ENCODE data around the gene PVALB. TPM values are rescaled to one million over a fixed set of nuclear protein-coding genes. Genes with fewer than 3 reads are reported as not detected.

The PVALB gene
- total and polyA plus RNA-seq, 3 donors from 2014 or later = 2.3 to 3.0 TPM; not detected in 1

DNA sequence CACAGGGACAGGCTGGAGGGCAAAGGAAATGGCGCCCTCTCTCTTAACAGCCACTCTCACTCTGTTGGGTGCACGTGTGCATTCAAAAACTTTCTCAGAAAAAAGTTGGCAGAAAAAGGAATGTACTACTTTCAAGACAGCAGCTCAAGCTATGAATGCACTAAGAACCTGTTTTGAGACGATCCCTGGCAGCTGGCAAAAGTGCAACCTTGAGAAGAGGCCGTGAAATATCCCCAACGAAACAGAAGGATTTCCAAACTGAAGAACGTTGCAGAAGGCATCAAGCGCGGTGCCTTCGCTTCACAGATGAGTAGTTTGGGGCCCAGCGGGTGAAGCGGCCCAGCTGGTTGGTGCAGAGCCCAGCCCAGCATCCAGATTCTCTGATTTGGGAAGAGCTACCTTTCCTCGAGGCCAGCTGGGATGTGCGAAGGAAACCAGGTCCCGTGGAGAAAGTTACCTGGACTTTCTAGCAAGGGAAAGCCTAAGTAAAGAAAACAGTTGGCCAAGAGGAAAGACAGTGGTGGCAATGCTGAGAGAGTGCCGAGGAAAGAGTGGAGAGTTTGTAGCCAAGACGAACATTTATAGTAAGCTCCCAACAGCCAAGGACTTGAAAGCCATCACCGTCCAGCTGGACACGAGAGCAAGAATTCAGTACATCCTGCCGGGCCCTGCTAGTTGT is 57.2 kb downstream of the PVALB start:
- TF ChIP-seq, protein P1, sequence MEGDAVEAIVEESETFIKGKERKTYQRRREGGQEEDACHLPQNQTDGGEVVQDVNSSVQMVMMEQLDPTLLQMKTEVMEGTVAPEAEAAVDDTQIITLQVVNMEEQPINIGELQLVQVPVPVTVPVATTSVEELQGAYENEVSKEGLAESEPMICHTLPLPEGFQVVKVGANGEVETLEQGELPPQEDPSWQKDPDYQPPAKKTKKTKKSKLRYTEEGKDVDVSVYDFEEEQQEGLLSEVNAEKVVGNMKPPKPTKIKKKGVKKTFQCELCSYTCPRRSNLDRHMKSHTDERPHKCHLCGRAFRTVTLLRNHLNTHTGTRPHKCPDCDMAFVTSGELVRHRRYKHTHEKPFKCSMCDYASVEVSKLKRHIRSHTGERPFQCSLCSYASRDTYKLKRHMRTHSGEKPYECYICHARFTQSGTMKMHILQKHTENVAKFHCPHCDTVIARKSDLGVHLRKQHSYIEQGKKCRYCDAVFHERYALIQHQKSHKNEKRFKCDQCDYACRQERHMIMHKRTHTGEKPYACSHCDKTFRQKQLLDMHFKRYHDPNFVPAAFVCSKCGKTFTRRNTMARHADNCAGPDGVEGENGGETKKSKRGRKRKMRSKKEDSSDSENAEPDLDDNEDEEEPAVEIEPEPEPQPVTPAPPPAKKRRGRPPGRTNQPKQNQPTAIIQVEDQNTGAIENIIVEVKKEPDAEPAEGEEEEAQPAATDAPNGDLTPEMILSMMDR (IDR thresholded peaks at IDR 0.05) = no peak
- TF ChIP-seq POLR2A (IDR thresholded peaks at IDR 0.05) = no peak
- Histone ChIP-seq H3K36me3 (ENCODE audit: low read depth, missing control alignments) (no peaks in the 10 kb centered on the region), H3K27me3 (no peaks in the 10 kb centered on the region), H3K4me1 (peaks cover 4% of the 10 kb centered on the region), H3K27ac (no peak overlapping the region), H3K4me3 (no peak overlapping the region), H3K9me3 (no peaks in the 10 kb centered on the region)
- WGBS, 2 donors = 78 to 86% methylated on average over 19 of the region's 19 CpGs
- DNase-seq = no peak
- intact Hi-C loops (cut with DNase I; ENCODE audit: low total_unique reads) = no loop called here

DNA sequence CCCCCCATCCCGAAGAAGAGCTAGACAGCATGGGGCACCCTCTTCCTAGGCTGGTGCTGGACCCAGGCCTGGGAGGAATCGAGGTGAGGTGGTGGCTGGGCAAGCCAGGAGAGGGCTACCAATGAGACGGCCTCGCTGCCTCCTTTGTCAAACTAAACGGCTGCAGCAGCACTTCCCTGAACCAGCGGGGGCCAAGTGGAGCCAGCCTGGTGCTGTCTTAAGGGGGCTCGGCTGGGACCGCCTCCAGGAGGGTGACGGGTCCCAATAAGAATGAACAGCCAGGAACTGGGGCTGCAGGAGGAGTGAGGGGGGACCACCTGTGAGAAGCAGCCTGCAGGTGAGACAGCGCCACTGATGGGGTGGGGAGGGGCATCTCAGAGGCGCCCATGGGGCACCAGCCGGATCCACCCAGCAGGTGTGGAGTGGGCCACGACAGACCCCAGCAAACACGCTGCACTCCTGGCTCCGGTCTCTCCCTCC is 58.0 kb downstream of the PVALB start:
- Histone ChIP-seq H3K4me1 (peaks cover 4% of the 10 kb centered on the region), H3K9me3 (no peaks in the 10 kb centered on the region), H3K27me3 (no peaks in the 10 kb centered on the region), H3K36me3 (ENCODE audit: low read depth, missing control alignments) (no peaks in the 10 kb centered on the region), H3K27ac (no peak overlapping the region), H3K4me3 (no peak overlapping the region)
- WGBS, 2 donors = 91 to 93% methylated on average over 9 to 15 of the region's 15 CpGs
- no peak for DNase-seq
- intact Hi-C loops (cut with DNase I; ENCODE audit: low total_unique reads) = no loop called here
- TF ChIP-seq, protein P1 (IDR thresholded peaks at IDR 0.05) = no peak

DNA sequence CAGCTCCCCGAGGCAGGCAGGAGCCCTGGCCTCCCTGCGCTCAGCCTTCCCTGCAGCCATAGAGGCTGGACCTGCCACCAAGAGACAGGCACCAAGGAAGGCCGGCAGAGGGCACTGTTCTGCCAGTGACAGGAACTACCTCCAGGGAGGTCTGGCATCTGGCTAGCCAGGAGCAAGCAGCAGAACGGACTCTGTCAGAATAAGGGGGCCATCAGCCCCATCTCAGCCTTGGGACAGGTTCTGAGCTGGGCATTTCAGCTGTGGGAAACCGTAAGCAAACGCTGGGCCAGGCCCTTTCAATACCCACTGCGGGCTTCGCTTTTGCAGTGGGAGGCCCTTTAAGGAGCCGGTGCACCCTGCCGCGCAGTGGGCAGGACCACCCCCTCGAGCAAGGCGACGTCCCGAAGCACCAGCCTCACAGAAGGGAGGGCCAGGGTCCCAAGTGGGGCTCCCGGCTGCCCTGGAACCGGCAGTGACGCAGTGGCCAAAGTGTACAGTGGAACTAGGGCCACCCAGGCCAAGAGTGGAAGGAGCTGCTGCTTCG is 59.1 kb downstream of the PVALB start:
- no peaks in the 10 kb centered on the region for H3K36me3 ChIP-seq (ENCODE audit: low read depth, missing control alignments)
- peak; percentile 83 for DNase-seq
- no peaks in the 10 kb centered on the region for H3K27me3 ChIP-seq
- no peak for TF ChIP-seq POLR2A (IDR thresholded peaks at IDR 0.05)
- TF ChIP-seq, protein P1 (IDR thresholded peaks at IDR 0.05) = peak; percentile 13 to 62 (median 57)
- H3K4me3 ChIP-seq = no peak overlapping the region
- no peak overlapping the region for H3K27ac ChIP-seq
- WGBS, 2 donors = 77 to 86% methylated on average over 9 to 19 of the region's 19 CpGs
- intact Hi-C loops (cut with DNase I; ENCODE audit: low total_unique reads) = no loop called here
- H3K9me3 ChIP-seq = no peaks in the 10 kb centered on the region
- peaks cover 4% of the 10 kb centered on the region for H3K4me1 ChIP-seq

DNA sequence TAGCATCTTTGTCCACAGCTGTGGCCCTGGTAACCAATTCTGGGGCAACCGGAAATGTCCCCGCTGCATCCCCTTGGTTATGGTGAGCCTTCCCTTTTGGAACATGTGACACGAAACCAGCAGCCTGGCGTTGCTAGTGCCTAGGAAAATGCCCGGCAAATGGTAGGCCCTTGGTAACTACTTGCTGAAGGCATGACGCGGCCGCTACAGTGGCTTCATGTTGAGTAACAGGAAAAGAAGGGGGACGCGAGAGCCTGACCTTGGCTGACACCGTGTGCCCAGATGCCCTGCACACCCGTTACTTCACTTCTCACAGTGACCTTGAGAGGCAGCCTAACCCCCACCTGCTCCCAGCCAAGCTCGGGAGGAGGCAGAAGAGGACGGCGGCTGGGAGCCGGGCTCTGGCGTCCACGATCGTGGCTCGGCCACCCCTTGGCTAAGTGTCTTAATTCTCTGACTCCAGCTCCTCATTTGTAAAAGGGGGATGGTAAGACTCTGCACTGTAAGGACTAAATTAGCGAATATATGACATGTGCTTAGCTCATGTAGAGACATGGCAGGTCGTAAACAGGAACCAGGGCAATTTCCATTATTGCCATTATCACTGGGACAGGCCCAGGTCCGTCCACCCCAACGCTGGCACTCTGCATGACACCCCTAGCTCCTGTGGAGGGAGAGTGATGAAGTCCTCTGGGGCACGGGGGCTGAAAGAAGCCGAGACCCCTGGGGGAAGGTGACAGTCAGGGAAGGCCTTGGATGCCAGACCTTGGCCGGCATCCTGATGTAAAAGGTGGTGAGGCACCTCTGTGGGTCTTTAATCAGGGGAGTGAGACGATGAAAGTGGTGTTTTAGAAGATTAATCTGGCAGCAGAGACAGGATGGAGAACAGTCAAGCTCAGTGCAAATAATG is 59.8 kb downstream of the PVALB start:
- intact Hi-C loops (cut with DNase I; ENCODE audit: low total_unique reads) = no loop called here
- no peak for DNase-seq
- WGBS, 2 donors = 48 to 54% methylated on average over 20 to 27 of the region's 28 CpGs
- Histone ChIP-seq H3K4me3 (no peak overlapping the region), H3K9me3 (no peaks in the 10 kb centered on the region), H3K27me3 (no peaks in the 10 kb centered on the region), H3K4me1 (peaks cover 4% of the 10 kb centered on the region), H3K27ac (no peak overlapping the region), H3K36me3 (ENCODE audit: low read depth, missing control alignments) (no peaks in the 10 kb centered on the region)
- no peak for TF ChIP-seq POLR2A (IDR thresholded peaks at IDR 0.05)
- TF ChIP-seq, protein P1 (IDR thresholded peaks at IDR 0.05) = no peak

Measured in testis (tissue), 3 donors.